Measurements from ENCODE around the gene CLEC1A.

DNA sequence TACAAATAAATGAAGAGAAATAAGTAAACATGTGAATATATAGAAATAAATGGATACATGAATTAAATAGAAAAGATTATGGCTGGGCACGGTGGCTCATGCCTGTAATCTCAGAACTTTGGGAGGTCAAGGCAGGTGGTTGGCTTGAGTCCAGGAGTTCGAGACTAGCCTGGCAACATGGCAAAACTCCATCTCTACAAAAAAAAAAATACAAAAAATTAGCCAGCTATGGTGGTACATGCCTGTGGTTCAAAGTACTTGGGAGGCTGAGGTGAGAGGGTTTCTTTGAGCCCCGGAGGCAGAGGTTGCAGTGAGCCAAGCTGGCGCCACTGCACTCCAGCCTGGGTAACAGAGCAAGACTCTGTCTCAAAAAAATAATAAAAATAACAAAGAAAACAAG lies 36.3 kb upstream of the CLEC1A start:
- TF ChIP-seq CTCF (IDR thresholded peaks at IDR 0.05): no peak
- no peak for TF ChIP-seq POLR2A (IDR thresholded peaks at IDR 0.05)
